Smooth muscle cell (in vitro differentiated cells): Measurements from ENCODE around the gene SIPA1L3. TPM values are rescaled to one million over a fixed set of nuclear protein-coding genes. Genes with fewer than 3 reads are reported as not detected.

ENCODE experiments used
- DNase-seq: peaks from one replicate; lab custom pipeline; 2025; ENCODE audit not compliant: unreplicated experiment; lab: John Stamatoyannopoulos, UW
- H2AFZ ChIP-seq: fragments of 200-600 bp; sonication (generic); 2 replicates; pipeline ENCODE4 v1.6.0; 2016; ENCODE audit warnings: antibody characterized with exemption, low read depth, mild to moderate bottlenecking
- H3F3A ChIP-seq: fragments of 200-600 bp; sonication (generic); 2 replicates; pipeline ENCODE4 v1.6.0; 2017; ENCODE audit warnings: antibody characterized with exemption, low read depth
- H3K27ac ChIP-seq: fragments of 200-600 bp; sonication (generic); 2 replicates; pipeline ENCODE4 v1.5.1; 2016; ENCODE audit warnings: low read depth, mild to moderate bottlenecking
- H3K27me3 ChIP-seq: fragments of 200-600 bp; sonication (generic); 2 replicates; pipeline ENCODE4 v1.6.1; 2016; ENCODE audit warnings: low read depth, mild to moderate bottlenecking
- H3K36me3 ChIP-seq: fragments of 200-600 bp; sonication (generic); 2 replicates; pipeline ENCODE4 v1.5.1; 2016; ENCODE audit warnings: low read depth
- H3K4me1 ChIP-seq: fragments of 200-600 bp; sonication (generic); 2 replicates; pipeline ENCODE4 v1.5.1; 2016; ENCODE audit warnings: low read depth
- H3K4me2 ChIP-seq: fragments of 200-600 bp; sonication (generic); 2 replicates; pipeline ENCODE4 v1.6.0; 2016; ENCODE audit warnings: mild to moderate bottlenecking
- H3K4me3 ChIP-seq: fragments of 200-600 bp; sonication (generic); 2 replicates; pipeline ENCODE4 v1.5.1; 2016; ENCODE audit warnings: mild to moderate bottlenecking
- H3K79me2 ChIP-seq: fragments of 200-600 bp; sonication (generic); 2 replicates; pipeline ENCODE4 v1.6.0; 2016; ENCODE audit warnings: low read depth, mild to moderate bottlenecking
- H3K9ac ChIP-seq: fragments of 200-600 bp; sonication (generic); 2 replicates; pipeline ENCODE4 v1.6.0; 2016; ENCODE audit warnings: low read depth
- H3K9me3 ChIP-seq: fragments of 200-600 bp; sonication (generic); replicated peaks from 2 replicates; pipeline ENCODE4 v1.5.1; 2016; ENCODE audit warnings: low read depth
- H4K20me1 ChIP-seq: fragments of 200-600 bp; sonication (generic); 2 replicates; pipeline ENCODE4 v1.6.0; 2016; ENCODE audit warnings: low read depth
- WGBS: methylation state at CpG from one replicate; pipeline ENCODE4 v1.1.7; 2016; ENCODE audit warnings: low lambda C conversion rate; 5-methylcytosine and 5-hydroxymethylcytosine counted together
- polyA plus RNA-seq: library from polyadenylated mRNA; unstranded; fragments of >200 nt; fragmentation: Nextera tagmentation; extraction: Ambion mirVana; gene quantifications from 2 replicates; pipeline ENCODE4 v1.2.1, GENCODE V29; 2016
- total RNA-seq: library from RNA; depleted of rRNA; stranded (reverse); fragments of >200 nt; gene quantifications from 2 replicates; pipeline ENCODE4 v1.2.3, GENCODE V29; 2014
- TF ChIP-seq, protein P1 (sequence below): fragments of 200-600 bp; sonication (generic); IDR thresholded peaks from 2 replicates; pipeline ENCODE4 v1.5.1; 2017; ENCODE audit warnings: borderline replicate concordance, mild to moderate bottlenecking, antibody characterized with exemption; ENCODE audit not compliant: insufficient read depth, poor library complexity, severe bottlenecking

SIPA1L3 gene
- total and polyA plus RNA-seq, 2 experiments from 2014 or later, result 6.5 to 7.6 TPM

DNA sequence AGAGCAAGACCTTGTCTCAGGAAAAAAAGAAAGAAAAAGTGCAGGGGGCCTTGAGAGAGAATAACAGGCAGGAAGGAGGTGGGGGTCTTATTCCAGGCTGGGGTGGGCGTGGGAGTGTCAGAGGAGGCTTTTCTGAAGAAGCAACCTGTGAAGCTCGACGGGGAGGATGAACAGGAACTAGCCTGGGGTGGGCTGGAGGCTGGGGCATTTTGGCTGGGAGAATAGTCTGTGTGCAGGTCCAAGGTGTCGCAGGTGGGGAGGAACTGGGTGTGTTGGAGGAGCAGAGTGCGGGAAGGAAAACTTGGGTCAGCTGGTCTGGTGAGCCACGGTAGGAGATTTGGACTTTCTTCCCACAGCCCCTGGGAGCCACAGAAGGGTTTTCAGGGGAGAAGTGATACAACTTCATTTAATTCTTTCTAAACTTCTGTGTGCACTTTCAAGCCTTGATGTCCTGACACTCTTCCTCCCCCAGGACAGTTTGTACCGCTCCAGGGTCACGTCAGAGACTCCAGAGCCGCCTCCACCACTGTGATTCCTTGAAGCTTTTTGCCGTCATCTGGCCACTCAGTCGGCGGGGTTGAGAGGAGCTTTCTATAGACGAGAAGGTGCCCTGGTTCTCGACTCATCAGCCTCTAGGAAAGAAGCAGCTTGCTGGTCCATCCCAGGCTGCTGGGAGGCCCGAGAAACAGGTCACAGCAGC, 138.7 kb downstream of the SIPA1L3 start:
- 87% methylated on average over 15 of the region's 15 CpGs for WGBS

DNA sequence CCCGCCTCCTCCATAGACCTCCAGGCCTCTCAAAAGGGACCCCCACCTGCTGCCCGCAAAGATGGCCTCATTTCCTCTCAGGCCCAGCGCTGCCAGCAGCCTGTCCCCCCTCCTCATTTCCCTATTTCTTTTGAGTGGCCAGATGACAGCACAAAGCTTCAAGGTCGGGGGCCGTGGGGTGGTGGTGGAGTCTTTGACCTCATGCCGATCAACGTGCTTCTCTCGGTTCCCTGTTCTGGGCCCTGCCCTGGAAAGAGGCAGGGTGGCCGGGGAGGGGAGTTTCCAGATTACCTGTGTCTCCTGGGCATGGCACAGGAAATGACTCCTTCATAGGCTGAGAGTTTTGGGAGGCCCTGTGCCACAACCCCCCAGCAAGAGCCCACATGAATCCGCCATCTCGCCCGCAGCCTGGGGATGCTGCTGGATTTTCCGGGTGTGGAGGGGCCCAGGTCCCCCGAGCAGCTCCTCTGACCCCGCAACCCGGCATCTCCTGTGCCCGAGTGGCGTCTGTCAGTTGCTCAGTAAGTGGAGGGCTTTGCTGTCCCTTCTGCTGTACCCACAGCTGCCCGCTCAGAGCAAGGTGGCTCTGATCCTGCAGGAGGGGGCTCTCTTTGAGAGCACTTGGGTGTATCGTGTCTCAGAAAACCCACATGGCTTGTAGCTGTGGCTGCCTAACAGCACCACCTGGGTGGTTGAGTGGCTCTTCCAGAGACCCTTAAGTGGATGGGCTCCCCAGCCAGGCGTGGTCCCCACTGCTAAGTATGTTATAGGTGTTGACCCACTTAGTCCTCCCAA, 139.4 kb downstream of the SIPA1L3 start:
- DNase-seq, result no peak
- Histone ChIP-seq H3K27ac (no peak overlapping the region), H3K36me3 (no peaks in the 10 kb centered on the region), H3K27me3 (no peaks in the 10 kb centered on the region), H2AFZ (no peak overlapping the region), H3K9me3 (peaks cover 7% of the 10 kb centered on the region), H3K4me2 (no peak overlapping the region), H3K79me2 (no peaks in the 10 kb centered on the region), H3K4me3 (no peak overlapping the region), H3K4me1 (no peaks in the 10 kb centered on the region), H3F3A (no peaks in the 10 kb centered on the region), H3K9ac (no peak overlapping the region), H4K20me1 (no peaks in the 10 kb centered on the region)
- WGBS, result 95% methylated on average over 21 of the region's 21 CpGs
- TF ChIP-seq, protein P1, sequence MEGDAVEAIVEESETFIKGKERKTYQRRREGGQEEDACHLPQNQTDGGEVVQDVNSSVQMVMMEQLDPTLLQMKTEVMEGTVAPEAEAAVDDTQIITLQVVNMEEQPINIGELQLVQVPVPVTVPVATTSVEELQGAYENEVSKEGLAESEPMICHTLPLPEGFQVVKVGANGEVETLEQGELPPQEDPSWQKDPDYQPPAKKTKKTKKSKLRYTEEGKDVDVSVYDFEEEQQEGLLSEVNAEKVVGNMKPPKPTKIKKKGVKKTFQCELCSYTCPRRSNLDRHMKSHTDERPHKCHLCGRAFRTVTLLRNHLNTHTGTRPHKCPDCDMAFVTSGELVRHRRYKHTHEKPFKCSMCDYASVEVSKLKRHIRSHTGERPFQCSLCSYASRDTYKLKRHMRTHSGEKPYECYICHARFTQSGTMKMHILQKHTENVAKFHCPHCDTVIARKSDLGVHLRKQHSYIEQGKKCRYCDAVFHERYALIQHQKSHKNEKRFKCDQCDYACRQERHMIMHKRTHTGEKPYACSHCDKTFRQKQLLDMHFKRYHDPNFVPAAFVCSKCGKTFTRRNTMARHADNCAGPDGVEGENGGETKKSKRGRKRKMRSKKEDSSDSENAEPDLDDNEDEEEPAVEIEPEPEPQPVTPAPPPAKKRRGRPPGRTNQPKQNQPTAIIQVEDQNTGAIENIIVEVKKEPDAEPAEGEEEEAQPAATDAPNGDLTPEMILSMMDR, result no peak

More for the DNA sequence above, 138.7 kb downstream of the SIPA1L3 start:
- Histone ChIP-seq H3K79me2 (no peaks in the 10 kb centered on the region), H3K36me3 (no peaks in the 10 kb centered on the region), H3K9me3 (peaks cover 7% of the 10 kb centered on the region), H4K20me1 (no peaks in the 10 kb centered on the region), H3F3A (no peaks in the 10 kb centered on the region), H3K27ac (no peak overlapping the region), H3K4me2 (no peak overlapping the region), H3K9ac (no peak overlapping the region), H3K4me3 (no peak overlapping the region), H2AFZ (no peak overlapping the region), H3K27me3 (no peaks in the 10 kb centered on the region), H3K4me1 (no peaks in the 10 kb centered on the region)
- TF ChIP-seq, protein P1, result no peak
- DNase-seq, result no peak

DNA sequence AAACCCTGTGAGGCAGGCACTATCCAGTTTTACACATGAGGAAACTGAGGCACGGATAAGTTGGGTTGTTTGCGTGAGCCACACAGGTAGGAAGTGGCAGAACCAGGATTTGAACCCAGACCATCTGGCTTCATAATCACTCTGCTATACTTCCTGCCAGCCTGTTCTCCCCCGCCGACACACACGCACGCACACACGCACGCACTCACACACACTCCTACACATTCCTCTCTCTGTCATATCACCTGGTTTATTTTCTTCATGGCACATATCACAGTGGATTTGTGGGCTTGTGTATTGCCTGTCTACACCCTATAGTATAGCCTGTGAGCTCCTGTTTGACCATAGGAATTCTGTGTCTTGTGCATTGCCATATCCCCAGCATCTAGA, 140.0 kb downstream of the SIPA1L3 start:
- no peaks in the 10 kb centered on the region for H4K20me1 ChIP-seq
- H3K9me3 ChIP-seq, result peaks cover 3% of the 10 kb centered on the region
- 88% methylated on average over 8 of the region's 8 CpGs for WGBS
- no peaks in the 10 kb centered on the region for H3K36me3 ChIP-seq
- H2AFZ ChIP-seq, result no peak overlapping the region
- H3K27ac ChIP-seq, result no peak overlapping the region
- no peaks in the 10 kb centered on the region for H3K4me1 ChIP-seq
- H3F3A ChIP-seq, result no peaks in the 10 kb centered on the region
- H3K4me2 ChIP-seq, result no peak overlapping the region
- no peak overlapping the region for H3K9ac ChIP-seq
- DNase-seq, result no peak
- no peaks in the 10 kb centered on the region for H3K79me2 ChIP-seq
- H3K4me3 ChIP-seq, result no peak overlapping the region
- H3K27me3 ChIP-seq, result no peaks in the 10 kb centered on the region
- TF ChIP-seq, protein P1, result no peak

DNA sequence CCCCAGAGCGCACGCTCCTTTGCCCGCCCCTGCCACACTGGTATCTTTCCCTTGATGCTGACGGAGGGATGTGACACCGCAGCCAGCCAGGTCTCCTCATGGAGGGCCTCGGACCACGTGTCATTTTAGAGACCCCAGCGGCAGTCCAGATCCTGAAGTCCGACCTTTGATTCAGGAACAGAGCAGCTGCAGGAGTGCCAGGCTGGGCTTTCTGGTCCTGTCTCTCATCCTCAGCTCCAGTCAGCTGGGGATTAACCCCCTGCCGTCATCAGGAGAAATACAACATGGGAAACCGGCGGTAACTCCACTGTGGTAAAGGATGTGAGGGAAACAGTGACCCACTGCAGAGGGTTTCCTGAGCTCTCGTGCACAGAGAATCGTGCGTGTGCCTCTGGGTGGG, 140.6 kb downstream of the SIPA1L3 start:
- Histone ChIP-seq H3K36me3 (no peaks in the 10 kb centered on the region), H3K79me2 (no peaks in the 10 kb centered on the region), H2AFZ (no peak overlapping the region), H4K20me1 (no peaks in the 10 kb centered on the region), H3K9me3 (no peaks in the 10 kb centered on the region), H3K27ac (no peak overlapping the region), H3K4me1 (no peaks in the 10 kb centered on the region), H3F3A (no peaks in the 10 kb centered on the region), H3K9ac (no peak overlapping the region), H3K4me3 (no peak overlapping the region), H3K4me2 (no peak overlapping the region), H3K27me3 (no peaks in the 10 kb centered on the region)
- WGBS, result 83% methylated on average over 15 of the region's 15 CpGs
- no peak for DNase-seq
- TF ChIP-seq, protein P1, result no peak
